Esophagus (tissue), 2 donors: ENCODE results near the gene APOBEC3F. TPM values are rescaled to one million over a fixed set of nuclear protein-coding genes. Genes with fewer than 3 reads are reported as not detected.
"Not testable (repeated sequence)": the region's sequence is repeated elsewhere in the genome, so short reads cannot be mapped to it uniquely, and the experiment has no call there.

Experiments used
- H3K27ac ChIP-seq, 2 donors: one replicate each; pipeline ENCODE4 v1.5.1; 2013; ENCODE audit warnings: low read depth in 2 of 2, mild to moderate bottlenecking in 2 of 2, inconsistent platforms in 1 of 2, low read length in 1 of 2, moderate library complexity in 1 of 2
- H3K27me3 ChIP-seq, 2 donors: one replicate each; pipeline ENCODE4 v1.6.1; 2013; ENCODE audit warnings: low read length in 2 of 2, control low read depth in 1 of 2, mild to moderate bottlenecking in 1 of 2; ENCODE audit not compliant: insufficient read depth in 2 of 2, control insufficient read depth in 1 of 2
- H3K36me3 ChIP-seq, 2 donors: one replicate each; pipeline ENCODE4 v1.6.1; 2013; ENCODE audit warnings: low read length in 1 of 2; ENCODE audit not compliant: control insufficient read depth in 2 of 2, insufficient read depth in 2 of 2
- H3K4me1 ChIP-seq, 2 donors: one replicate each; pipeline ENCODE4 v1.6.1; 2013; ENCODE audit warnings: low read length in 1 of 2; ENCODE audit not compliant: control insufficient read depth in 2 of 2, insufficient read depth in 2 of 2
- H3K4me3 ChIP-seq, 2 donors: one replicate each; pipeline ENCODE4 v1.5.1; 2013; ENCODE audit warnings: low read length in 2 of 2, mild to moderate bottlenecking in 2 of 2, low read depth in 1 of 2, moderate library complexity in 1 of 2
- H3K9me3 ChIP-seq, 2 donors: one replicate each; pipeline ENCODE4 v1.6.1; 2013; ENCODE audit warnings: mild to moderate bottlenecking in 2 of 2, low read depth in 1 of 2, low read length in 1 of 2, moderate library complexity in 1 of 2; ENCODE audit not compliant: control insufficient read depth in 2 of 2, insufficient read depth in 1 of 2
- WGBS, 2 donors: extraction: QIAGEN DNeasy Blood & Tissue Kit; methylation state at CpG; one replicate each; pipeline ENCODE4 v1.1.7; 2013; 5-methylcytosine and 5-hydroxymethylcytosine counted together
- polyA plus RNA-seq, 2 donors: library from polyadenylated mRNA; stranded (reverse); fragments of 200-250 nt; gene quantifications; one replicate each; pipeline ENCODE4 v1.2.3, GENCODE V29; 2013
- donor health status: healthy with polysubstance abuse.
- donor health status: Bipolar disorder and iron deficiency.

APOBEC3F gene
- 1 to 10 TPM; 1.8 to 5.2 TPM for polyA plus RNA-seq

GRCh38 chr22:39040538-39041296 is at the start of gene APOBEC3F:
Gene APOBEC3F, plus strand, starts transcription at chr22:39040864. Its CDS starts 97 bp downstream, at chr22:39040961.
- H3K36me3 ChIP-seq, H3K4me1 ChIP-seq, H3K27me3 ChIP-seq, H3K9me3 ChIP-seq: not testable (repeated sequence)
- 1% methylated on average over 12 to 20 of the region's 21 CpGs for WGBS, 2 donors
- Histone ChIP-seq H3K4me3 (peak within 1 kb of the TSS; percentile 46 to 54), H3K27ac (peak within 1 kb of the TSS; percentile 76 to 82)

- 25 to 29% methylated on average over 12 of the region's 12 CpGs for WGBS, 2 donors
- H3K4me1 ChIP-seq, H3K36me3 ChIP-seq, H3K9me3 ChIP-seq, H3K4me3 ChIP-seq, H3K27ac ChIP-seq, H3K27me3 ChIP-seq: not testable (repeated sequence)
Measured at GRCh38 chr22:38992871-38993371, 47.7 kb upstream of the APOBEC3F start.

- H3K36me3 ChIP-seq: no peaks in the 10 kb centered on the region
- H3K27me3 ChIP-seq: no peaks in the 10 kb centered on the region
- WGBS, 2 donors: 73 to 80% methylated on average over 6 of the region's 6 CpGs
- H3K9me3 ChIP-seq: peaks cover 0 to 2% of the 10 kb centered on the region in 2 donors
- no peak overlapping the region for H3K27ac ChIP-seq
- no peaks in the 10 kb centered on the region for H3K4me1 ChIP-seq
- no peak overlapping the region for H3K4me3 ChIP-seq
Measured at GRCh38 chr22:38996105-38996504, 44.6 kb upstream of the APOBEC3F start.

GRCh38 chr22:38997518-38997917 is 43.1 kb upstream of the APOBEC3F start:
- Histone ChIP-seq H3K4me3 (no peak overlapping the region), H3K27ac (no peak overlapping the region), H3K36me3 (no peaks in the 10 kb centered on the region), H3K27me3 (no peaks in the 10 kb centered on the region), H3K4me1 (no peaks in the 10 kb centered on the region), H3K9me3 (peaks cover 0 to 2% of the 10 kb centered on the region in 2 donors)
- 86 to 87% methylated on average over 3 of the region's 3 CpGs for WGBS, 2 donors

GRCh38 chr22:39003165-39003638 is 37.5 kb upstream of the APOBEC3F start:
- Histone ChIP-seq H3K4me1 (no peaks in the 10 kb centered on the region), H3K36me3 (no peaks in the 10 kb centered on the region), H3K27ac (no peak overlapping the region), H3K27me3 (no peaks in the 10 kb centered on the region), H3K4me3 (no peak overlapping the region), H3K9me3 (no peaks in the 10 kb centered on the region)
- WGBS, 2 donors: 5 to 15% methylated on average over 7 of the region's 7 CpGs

GRCh38 chr22:39007177-39007576 is 33.5 kb upstream of the APOBEC3F start:
- H3K4me3 ChIP-seq: no peak overlapping the region
- 96 to 98% methylated on average over 5 of the region's 5 CpGs for WGBS, 2 donors
- H3K27ac ChIP-seq: no peak overlapping the region
- H3K27me3 ChIP-seq: no peaks in the 10 kb centered on the region
- no peaks in the 10 kb centered on the region for H3K9me3 ChIP-seq
- no peaks in the 10 kb centered on the region for H3K36me3 ChIP-seq
- H3K4me1 ChIP-seq: no peaks in the 10 kb centered on the region

- H3K4me3 ChIP-seq, H3K27ac ChIP-seq, H3K4me1 ChIP-seq, H3K9me3 ChIP-seq, H3K27me3 ChIP-seq, H3K36me3 ChIP-seq: not testable (repeated sequence)
- 85 to 87% methylated on average over 8 of the region's 8 CpGs for WGBS, 2 donors
Measured at GRCh38 chr22:39008271-39008850, 32.3 kb upstream of the APOBEC3F start.

- H3K4me1 ChIP-seq: peaks cover 3% of the 10 kb centered on the region in 2 donors
- no peak overlapping the region for H3K4me3 ChIP-seq
- H3K27ac ChIP-seq: no peak overlapping the region
- no peaks in the 10 kb centered on the region for H3K36me3 ChIP-seq
- 75 to 81% methylated on average over 15 of the region's 15 CpGs for WGBS, 2 donors
- no peaks in the 10 kb centered on the region for H3K27me3 ChIP-seq
- no peaks in the 10 kb centered on the region for H3K9me3 ChIP-seq
Measured at GRCh38 chr22:39010946-39011345, 29.7 kb upstream of the APOBEC3F start.

GRCh38 chr22:39012533-39013511 is 27.8 kb upstream of the APOBEC3F start:
- Histone ChIP-seq H3K9me3 (no peaks in the 10 kb centered on the region), H3K27me3 (no peaks in the 10 kb centered on the region), H3K4me1 (peaks cover 3% of the 10 kb centered on the region in 2 donors), H3K27ac (no peak overlapping the region), H3K36me3 (no peaks in the 10 kb centered on the region), H3K4me3 (no peak overlapping the region)
- 79 to 82% methylated on average over 29 of the region's 29 CpGs for WGBS, 2 donors
